GM12865 (cell line): ENCODE results near the gene ALOX12B.

ENCODE experiments used
- DNase-seq: peaks from one replicate; pipeline ENCODE4 v3.0.0; 2010; ENCODE audit warnings: low read depth
- H3K4me3 ChIP-seq: 2 replicates; pipeline ENCODE4 v1.5.1; 2011; ENCODE audit warnings: mild to moderate bottlenecking, low read depth, low read length, control low read depth
- TF ChIP-seq, protein P1 (sequence below): IDR thresholded peaks from 2 replicates; pipeline ENCODE4 v1.5.1; 2011; ENCODE audit warnings: low read length, control low read depth, low read depth, inconsistent platforms; ENCODE audit not compliant: insufficient read depth; ENCODE audit errors: missing control alignments

The ALOX12B gene

DNA sequence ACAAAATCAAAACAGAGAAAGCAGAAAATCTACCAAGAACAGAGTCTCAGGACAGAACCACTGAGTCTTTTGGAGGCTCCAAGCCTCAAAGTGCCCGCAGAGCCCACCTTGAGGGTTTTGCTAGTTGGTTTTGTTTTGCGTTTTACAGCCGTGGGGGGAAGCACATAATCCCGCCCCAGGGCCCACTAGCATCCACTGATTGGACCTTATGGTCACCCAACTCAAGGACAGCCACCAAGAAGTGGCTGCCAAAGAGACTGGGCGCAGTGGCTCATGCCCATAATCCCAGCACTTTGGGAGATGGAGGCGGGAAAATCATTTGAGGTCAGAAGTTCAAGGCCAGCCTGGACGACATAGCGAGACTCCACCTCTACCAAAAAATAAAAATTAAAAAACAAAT is 38.8 kb downstream of the ALOX12B start:
- no peak for DNase-seq
- TF ChIP-seq, protein P1, sequence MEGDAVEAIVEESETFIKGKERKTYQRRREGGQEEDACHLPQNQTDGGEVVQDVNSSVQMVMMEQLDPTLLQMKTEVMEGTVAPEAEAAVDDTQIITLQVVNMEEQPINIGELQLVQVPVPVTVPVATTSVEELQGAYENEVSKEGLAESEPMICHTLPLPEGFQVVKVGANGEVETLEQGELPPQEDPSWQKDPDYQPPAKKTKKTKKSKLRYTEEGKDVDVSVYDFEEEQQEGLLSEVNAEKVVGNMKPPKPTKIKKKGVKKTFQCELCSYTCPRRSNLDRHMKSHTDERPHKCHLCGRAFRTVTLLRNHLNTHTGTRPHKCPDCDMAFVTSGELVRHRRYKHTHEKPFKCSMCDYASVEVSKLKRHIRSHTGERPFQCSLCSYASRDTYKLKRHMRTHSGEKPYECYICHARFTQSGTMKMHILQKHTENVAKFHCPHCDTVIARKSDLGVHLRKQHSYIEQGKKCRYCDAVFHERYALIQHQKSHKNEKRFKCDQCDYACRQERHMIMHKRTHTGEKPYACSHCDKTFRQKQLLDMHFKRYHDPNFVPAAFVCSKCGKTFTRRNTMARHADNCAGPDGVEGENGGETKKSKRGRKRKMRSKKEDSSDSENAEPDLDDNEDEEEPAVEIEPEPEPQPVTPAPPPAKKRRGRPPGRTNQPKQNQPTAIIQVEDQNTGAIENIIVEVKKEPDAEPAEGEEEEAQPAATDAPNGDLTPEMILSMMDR: no peak

DNA sequence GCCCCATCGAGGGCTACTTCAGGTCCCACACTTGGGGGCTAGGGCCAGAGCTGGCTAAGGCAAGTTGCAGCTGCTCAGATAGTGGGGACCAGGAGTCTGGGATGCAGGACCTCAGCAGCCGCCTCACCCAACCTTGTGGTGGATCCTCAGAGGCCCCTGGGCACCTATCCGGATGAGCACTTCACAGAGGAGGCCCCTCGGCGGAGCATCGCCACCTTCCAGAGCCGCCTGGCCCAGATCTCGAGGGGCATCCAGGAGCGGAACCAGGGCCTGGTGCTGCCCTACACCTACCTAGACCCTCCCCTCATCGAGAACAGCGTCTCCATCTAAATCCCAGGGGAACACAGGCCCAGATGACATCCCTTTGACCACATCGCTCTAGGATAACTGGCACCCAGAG is 39.3 kb downstream of the ALOX12B start:
- no peak overlapping the region for H3K4me3 ChIP-seq
- TF ChIP-seq, protein P1: no peak
- DNase-seq: no peak

More for the DNA sequence above, 38.8 kb downstream of the ALOX12B start:
- H3K4me3 ChIP-seq: no peak overlapping the region

DNA sequence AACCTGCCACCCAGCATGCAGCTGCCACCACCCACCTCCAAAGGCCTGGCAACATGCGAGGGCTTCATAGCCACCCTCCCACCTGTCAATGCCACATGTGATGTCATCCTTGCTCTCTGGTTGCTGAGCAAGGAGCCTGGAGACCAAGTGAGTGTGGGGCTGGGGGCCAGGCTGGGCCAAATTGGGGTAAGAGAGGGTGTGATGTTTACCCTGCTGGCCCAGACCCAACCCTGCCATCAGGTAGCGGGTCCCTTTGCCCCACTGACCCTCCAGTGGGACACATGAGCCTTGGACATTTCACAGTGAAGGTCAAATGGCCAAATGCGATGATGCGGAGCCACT is 39.8 kb downstream of the ALOX12B start:
- no peak for DNase-seq
- no peak overlapping the region for H3K4me3 ChIP-seq
- TF ChIP-seq, protein P1: no peak

DNA sequence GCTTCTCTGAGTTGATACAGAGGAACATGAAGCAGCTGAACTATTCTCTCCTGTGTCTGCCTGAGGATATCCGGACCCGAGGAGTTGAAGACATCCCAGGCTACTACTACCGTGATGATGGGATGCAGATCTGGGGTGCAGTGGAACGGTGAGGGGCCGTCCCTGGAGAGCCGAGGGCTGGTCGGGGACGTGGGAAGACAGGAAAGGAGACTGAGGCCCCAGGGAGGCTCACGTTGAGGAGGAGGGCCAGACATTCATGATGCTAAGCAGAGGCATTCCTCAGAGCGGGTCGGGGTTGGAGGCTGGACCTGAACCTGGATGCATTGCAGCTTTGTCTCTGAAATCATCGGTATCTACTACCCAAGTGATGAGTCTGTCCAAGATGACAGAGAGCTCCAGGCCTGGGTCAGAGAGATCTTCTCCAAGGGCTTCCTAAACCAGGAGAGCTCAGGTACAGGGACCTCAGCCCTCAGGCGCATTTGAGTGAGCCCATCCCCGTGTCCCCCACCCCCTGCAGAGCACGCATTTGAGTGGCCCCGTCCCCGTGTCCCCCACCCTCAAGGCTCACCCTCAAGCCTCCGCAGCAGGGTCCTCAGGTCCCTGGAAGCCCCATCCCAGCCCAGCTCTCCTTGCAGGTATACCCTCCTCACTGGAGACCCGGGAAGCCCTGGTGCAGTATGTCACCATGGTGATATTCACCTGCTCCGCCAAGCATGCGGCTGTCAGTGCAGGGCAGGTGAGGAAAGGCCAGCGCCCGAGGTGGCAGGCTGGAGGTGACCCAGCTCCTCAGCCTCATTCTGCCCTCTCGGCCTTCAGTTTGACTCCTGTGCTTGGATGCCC is 40.4 kb downstream of the ALOX12B start:
- TF ChIP-seq, protein P1: no peak
- no peak overlapping the region for H3K4me3 ChIP-seq
- no peak for DNase-seq

DNA sequence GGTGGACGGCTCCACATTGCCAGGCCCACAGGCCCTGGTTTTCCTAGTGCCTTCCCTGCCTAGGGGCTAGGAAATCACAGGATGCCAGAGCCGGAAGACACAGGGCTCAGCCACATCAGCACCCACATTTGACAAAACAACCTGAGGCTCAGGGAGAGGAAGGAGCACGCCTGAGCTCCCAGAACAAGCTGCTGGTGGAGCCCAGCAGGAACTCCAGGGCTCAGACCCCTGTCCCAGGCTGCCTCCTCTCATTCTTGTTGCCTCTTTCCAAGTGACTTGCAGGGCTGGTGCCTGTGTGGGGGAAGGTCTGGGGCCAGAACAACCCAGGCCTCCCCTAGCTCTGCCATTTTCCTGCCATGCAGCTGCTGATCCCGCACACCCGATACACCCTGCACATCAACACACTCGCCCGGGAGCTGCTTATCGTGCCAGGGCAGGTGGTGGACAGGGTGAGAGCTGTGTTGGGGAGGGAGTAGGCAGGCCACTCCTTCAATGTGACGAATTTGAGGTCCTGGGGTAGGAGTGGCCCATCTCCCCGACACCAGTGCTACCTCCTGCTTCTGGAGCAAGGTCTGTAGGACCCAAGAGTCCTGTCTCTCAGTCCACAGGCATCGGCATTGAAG is 41.1 kb downstream of the ALOX12B start:
- no peak for DNase-seq
- no peak overlapping the region for H3K4me3 ChIP-seq
- TF ChIP-seq, protein P1: no peak

DNA sequence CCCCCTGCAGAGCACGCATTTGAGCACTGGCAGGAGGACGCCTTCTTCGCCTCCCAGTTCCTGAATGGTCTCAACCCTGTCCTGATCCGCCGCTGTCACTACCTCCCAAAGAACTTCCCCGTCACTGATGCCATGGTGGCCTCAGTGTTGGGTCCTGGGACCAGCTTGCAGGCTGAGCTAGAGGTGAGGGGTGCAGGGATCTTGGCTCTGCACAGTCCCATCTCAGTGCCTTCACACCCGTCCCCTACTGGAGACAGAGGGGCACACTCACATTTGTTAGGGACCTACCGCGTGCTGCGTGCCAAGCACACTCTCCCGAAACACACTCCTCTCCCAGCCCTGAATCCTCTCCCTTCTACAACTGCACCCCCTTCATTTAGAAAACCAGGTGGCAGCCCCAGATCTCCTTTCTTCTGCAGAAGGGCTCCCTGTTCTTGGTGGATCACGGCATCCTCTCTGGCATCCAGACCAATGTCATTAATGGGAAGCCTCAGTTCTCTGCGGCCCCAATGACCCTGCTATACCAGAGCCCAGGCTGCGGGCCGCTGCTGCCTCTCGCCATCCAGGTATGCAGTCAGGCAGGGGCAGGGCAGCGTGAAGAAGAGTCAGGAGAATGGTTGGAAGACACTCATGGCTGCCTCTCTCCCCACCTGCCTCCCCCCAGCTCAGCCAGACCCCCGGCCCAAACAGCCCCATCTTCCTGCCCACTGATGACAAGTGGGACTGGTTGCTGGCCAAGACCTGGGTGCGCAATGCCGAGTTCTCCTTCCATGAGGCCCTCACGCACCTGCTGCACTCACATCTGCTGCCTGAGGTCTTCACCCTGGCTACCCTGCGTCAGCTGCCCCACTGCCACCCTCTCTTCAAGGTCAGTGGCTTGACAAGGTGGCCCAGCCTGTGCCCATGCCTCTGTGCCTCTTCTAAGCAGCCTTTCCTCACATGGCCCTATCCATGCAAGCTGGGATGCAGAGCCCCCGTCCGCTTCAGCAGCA is 42.4 kb downstream of the ALOX12B start:
- no peak for DNase-seq
- TF ChIP-seq, protein P1: no peak
- H3K4me3 ChIP-seq: no peak overlapping the region
